Kidney capillary endothelial cell (primary cell): ENCODE results near the gene SCARB1.

ENCODE experiments used
- DNase-seq: peaks from one replicate; pipeline ENCODE4 v3.0.0-alpha.2; 2018; ENCODE audit warnings: low spot score

Gene SCARB1

GRCh38 chr12:124821252-124822200 lies 42.1 kb downstream of the SCARB1 start:
- no peak for DNase-seq

GRCh38 chr12:124820199-124820598 lies 43.5 kb downstream of the SCARB1 start:
- no peak for DNase-seq

- DNase-seq = no peak
These were observed 44.1 kb downstream of the SCARB1 start for GRCh38 chr12:124819525-124819924.

- no peak for DNase-seq
These were observed 44.6 kb downstream of the SCARB1 start for GRCh38 chr12:124819080-124819479.

GRCh38 chr12:124817076-124818000 lies 46.3 kb downstream of the SCARB1 start:
- no peak for DNase-seq

- DNase-seq = no peak
These were observed 47.3 kb downstream of the SCARB1 start for GRCh38 chr12:124816295-124816854.

GRCh38 chr12:124814741-124815613 lies 48.7 kb downstream of the SCARB1 start:
- no peak for DNase-seq

GRCh38 chr12:124813782-124814181 lies 49.9 kb downstream of the SCARB1 start:
- DNase-seq = no peak

- no peak for DNase-seq
These were observed 50.7 kb downstream of the SCARB1 start for GRCh38 chr12:124812979-124813378.

GRCh38 chr12:124812356-124812755 lies 51.3 kb downstream of the SCARB1 start:
- DNase-seq = no peak

- DNase-seq = no peak
These were observed 52.0 kb downstream of the SCARB1 start for GRCh38 chr12:124811633-124812032.

- DNase-seq = no peak
These were observed 53.8 kb downstream of the SCARB1 start for GRCh38 chr12:124809878-124810277.

GRCh38 chr12:124809391-124809790 lies 54.3 kb downstream of the SCARB1 start:
- DNase-seq = no peak

GRCh38 chr12:124808272-124808671 lies 55.4 kb downstream of the SCARB1 start:
- DNase-seq = no peak

- DNase-seq = no peak
These were observed 57.6 kb downstream of the SCARB1 start for GRCh38 chr12:124805876-124806668.

GRCh38 chr12:124805050-124805449 lies 58.6 kb downstream of the SCARB1 start:
- no peak for DNase-seq

- DNase-seq = no peak
These were observed 59.5 kb downstream of the SCARB1 start for GRCh38 chr12:124804011-124804621.

GRCh38 chr12:124802361-124802760 lies 61.3 kb downstream of the SCARB1 start:
- no peak for DNase-seq

GRCh38 chr12:124800506-124800905 lies 63.2 kb downstream of the SCARB1 start:
- no peak for DNase-seq

GRCh38 chr12:124797321-124797720 lies 66.3 kb downstream of the SCARB1 start:
- DNase-seq = no peak
